ENCODE measurements around the gene PPP1R9B. TPM values are rescaled to one million over a fixed set of nuclear protein-coding genes. Genes with fewer than 3 reads are reported as not detected.

The PPP1R9B gene
- polyA plus RNA-seq, 6 donors from 2014 or later = 0.55 to 3.5 (median 2.3) TPM

DNA sequence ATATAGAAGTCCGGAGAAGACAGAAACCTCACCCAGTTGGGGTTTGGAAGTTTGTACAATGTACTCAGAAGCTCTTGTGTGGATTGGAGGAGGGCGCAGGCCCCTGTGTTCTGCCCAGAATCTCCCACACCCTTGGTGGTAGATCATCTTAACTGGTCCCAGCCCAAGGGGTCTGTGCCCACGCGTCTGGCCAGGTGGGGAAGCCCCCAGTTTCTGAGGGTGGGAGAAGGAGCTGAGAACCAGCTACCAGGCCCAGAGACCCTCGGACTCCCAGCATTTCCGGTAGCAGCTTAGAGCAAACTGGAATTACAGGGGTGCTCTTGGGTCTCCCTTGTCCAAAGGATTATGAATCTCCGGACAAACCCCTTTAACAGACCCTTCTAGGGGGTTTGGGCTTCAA lies 2.3 kb upstream of the PPP1R9B start:
- Mint-ChIP-seq H3K27ac (peak overlapping the region in 3 of 6 donors; percentile 53 to 91 (median 89)), H3K4me3 (peak overlapping the region in 7 of 8 donors; percentile 22 to 96 (median 93)), H3K4me1 (peaks cover 13 to 26% (median 20%) of the 10 kb centered on the region in 3 donors), H3K36me3 (no peaks in the 10 kb centered on the region), H3K9me3 (peaks cover 0 to 2% (median 0%) of the 10 kb centered on the region in 7 donors), H3K27me3 (no peaks in the 10 kb centered on the region)
- DNase-seq = no peak
- no peak for ATAC-seq (ENCODE audit: low read depth in 2 of 2)

DNA sequence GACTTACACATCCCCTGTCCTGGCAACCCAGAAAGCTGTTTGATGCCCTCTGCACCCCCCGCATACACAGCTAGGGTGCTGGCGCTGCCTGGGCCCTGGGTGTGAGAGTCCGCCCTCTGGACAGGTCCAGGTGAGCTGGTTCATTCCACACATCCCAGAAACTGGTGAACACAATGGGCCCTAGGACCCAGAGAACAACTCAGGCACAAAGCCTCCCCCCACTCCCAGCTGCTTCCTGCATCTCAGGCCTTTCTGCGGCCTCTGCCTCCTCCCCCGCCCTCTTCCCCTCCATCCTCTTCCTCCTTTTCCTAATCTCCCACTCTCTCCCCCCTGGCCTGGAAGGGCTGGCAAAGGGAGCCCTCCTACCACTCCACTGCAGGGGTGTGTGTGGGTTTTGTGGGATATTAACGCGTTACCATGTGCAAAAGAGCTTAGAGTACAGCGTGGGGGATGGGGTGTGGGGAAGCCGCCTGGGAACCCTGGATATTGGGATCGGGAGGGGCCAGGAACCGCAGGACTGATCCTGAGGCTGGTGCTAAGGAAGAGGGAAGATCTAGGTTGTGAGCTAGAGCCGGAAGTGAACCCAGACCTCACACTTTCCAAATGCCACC lies 1.6 kb upstream of the PPP1R9B start:
- peak; percentile 9 to 11 for ATAC-seq (ENCODE audit: low read depth in 2 of 2)
- H3K27me3 Mint-ChIP-seq = no peaks in the 10 kb centered on the region
- peaks cover 0 to 2% (median 0%) of the 10 kb centered on the region in 7 donors for H3K9me3 Mint-ChIP-seq
- peak overlapping the region; percentile 86 to 98 (median 96) for H3K4me3 Mint-ChIP-seq
- peaks cover 18 to 29% (median 25%) of the 10 kb centered on the region in 3 donors for H3K4me1 Mint-ChIP-seq
- peak; percentile 67 for DNase-seq
- H3K27ac Mint-ChIP-seq = peak overlapping the region; percentile 8 to 96 (median 86)
- peaks cover 0 to 4% of the 10 kb centered on the region in 2 donors for H3K36me3 Mint-ChIP-seq

DNA sequence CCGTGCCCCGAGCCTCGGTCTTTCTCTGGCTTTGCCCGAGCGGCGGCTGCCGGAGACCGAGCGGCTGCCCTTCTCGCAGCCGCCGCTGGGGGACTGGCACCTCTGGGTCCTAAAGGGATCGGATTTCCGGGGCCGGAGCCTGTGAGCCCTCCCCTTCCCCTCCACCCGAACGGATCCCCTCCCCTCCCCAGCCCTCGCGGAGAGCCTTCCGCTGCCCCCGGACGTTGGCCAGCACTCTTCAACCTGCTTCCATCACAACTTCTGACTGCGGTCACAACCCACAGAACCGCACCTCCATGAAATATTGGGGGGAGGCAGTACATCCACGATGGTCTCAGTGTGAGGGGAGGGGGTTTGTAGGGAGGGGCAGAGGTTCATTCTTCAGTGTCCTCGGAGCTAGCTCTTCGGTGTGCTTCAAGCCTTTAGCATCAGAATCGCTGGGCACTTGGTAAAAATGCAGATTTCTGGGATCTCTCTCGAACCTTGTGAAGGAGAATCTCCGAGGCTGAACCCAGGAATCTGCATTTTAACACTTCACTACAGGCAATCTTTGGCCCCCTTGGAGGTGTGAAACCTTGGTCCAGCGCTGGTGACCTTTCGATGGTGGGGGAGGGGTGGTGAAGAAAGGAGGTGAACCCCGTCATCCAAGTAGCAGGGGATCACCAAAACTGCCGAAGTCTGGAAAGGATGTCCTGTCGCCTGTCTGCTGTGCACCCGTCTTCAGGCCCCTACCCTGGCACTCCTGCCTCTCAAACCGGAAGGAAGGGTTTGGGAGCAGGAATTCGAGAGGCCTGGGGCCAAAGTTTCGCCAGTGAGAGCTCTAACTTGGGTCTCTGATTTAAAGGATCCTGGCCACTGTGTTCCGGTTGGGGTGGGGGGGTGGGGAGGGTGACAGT lies 812 bp upstream of the PPP1R9B start:
- Mint-ChIP-seq H3K36me3 (peaks cover 0 to 10% of the 10 kb centered on the region in 2 donors), H3K4me1 (peaks cover 25 to 36% (median 32%) of the 10 kb centered on the region in 3 donors), H3K27ac (peak overlapping the region; percentile 77 to 96 (median 92)), H3K9me3 (peaks cover 0 to 2% (median 0%) of the 10 kb centered on the region in 7 donors), H3K4me3 (peak overlapping the region; percentile 86 to 98 (median 96)), H3K27me3 (no peaks in the 10 kb centered on the region)
- peak; percentile 87 for DNase-seq
- peak; percentile 47 to 49 for ATAC-seq (ENCODE audit: low read depth in 2 of 2)

DNA sequence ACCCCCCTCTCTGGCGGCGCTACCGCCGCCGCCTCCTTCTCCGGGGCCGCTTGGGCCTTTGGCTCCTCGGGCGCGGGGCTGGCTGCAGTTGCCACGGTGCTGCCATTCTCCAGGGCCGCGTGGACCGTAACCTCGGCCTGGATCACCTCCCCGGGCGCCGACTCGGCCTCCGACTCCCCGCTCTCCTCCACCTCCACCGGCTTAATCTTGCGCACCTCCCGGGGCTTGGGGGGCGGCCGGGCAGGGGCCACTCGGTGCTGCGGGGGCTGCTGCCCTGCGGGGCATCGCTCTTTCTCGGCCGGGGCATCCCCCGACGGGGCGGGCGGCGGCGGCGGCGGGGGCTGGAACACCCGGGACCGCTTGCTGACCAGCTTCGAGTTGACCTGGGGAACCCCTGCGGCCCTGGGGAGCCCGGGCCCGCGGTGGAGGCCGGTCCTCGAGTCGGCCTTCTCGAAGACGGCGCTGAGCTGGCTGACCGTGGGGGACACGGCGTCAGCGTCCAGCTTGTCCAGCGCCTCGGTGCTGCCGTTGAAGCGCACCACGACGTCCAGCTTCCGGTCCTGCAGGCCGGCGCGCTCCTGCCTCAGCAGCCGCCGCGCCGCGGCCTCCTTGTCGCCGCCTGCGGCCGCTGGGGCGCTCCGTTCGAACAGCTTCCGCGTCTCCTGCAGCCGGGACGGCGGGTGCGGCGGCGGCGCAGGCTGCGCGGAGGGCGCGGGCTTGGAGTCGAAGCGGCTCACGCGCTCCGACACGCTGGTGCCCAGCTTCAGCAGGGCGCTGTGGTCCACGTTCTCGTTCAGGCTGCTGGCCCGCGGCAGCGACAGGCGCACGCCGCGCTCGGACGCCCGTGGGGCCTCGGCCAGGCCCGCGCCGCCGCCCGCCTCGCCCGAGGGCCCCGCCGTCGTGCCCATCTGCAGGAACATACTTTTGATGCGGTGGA lies 792 bp downstream of the PPP1R9B start:
- DNase-seq = peak; percentile 66
- peaks cover 40 to 49% (median 47%) of the 10 kb centered on the region in 3 donors for H3K4me1 Mint-ChIP-seq
- peaks cover under 1 to 22% of the 10 kb centered on the region in 2 donors for H3K36me3 Mint-ChIP-seq
- peak overlapping the region in 5 of 6 donors; percentile 93 to 99 (median 97) for H3K27ac Mint-ChIP-seq
- H3K27me3 Mint-ChIP-seq = no peaks in the 10 kb centered on the region
- H3K9me3 Mint-ChIP-seq = peaks cover 0 to 2% (median 0%) of the 10 kb centered on the region in 7 donors
- peak overlapping the region; percentile 86 to 100 (median 95) for H3K4me3 Mint-ChIP-seq
- no peak for ATAC-seq (ENCODE audit: low read depth in 2 of 2)

DNA sequence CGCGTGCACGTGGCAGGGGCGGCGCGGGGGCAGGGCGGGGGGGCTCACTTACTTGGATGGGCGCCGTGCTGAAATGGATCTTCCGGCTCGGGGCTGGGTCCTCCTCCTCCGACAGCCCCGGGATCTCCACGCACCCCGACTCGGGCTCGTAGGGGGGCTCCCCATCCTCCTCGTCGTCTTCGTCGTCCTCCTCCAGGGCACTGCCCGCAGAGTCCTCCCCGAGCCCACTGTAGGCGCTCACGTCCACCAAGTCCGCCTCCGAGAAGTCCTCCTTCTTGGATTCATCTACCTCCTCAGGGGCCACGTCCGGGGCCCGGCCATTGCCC lies 1.4 kb downstream of the PPP1R9B start:
- Mint-ChIP-seq H3K27ac (peak overlapping the region; percentile 93 to 99 (median 97)), H3K27me3 (no peaks in the 10 kb centered on the region), H3K9me3 (peaks cover 0 to 2% (median 0%) of the 10 kb centered on the region in 7 donors), H3K4me3 (peak overlapping the region; percentile 86 to 100 (median 95)), H3K36me3 (peaks cover 7 to 28% of the 10 kb centered on the region in 2 donors), H3K4me1 (peaks cover 47 to 55% (median 47%) of the 10 kb centered on the region in 3 donors)
- DNase-seq (no peak), ATAC-seq (ENCODE audit: low read depth in 2 of 2) (no peak)

DNA sequence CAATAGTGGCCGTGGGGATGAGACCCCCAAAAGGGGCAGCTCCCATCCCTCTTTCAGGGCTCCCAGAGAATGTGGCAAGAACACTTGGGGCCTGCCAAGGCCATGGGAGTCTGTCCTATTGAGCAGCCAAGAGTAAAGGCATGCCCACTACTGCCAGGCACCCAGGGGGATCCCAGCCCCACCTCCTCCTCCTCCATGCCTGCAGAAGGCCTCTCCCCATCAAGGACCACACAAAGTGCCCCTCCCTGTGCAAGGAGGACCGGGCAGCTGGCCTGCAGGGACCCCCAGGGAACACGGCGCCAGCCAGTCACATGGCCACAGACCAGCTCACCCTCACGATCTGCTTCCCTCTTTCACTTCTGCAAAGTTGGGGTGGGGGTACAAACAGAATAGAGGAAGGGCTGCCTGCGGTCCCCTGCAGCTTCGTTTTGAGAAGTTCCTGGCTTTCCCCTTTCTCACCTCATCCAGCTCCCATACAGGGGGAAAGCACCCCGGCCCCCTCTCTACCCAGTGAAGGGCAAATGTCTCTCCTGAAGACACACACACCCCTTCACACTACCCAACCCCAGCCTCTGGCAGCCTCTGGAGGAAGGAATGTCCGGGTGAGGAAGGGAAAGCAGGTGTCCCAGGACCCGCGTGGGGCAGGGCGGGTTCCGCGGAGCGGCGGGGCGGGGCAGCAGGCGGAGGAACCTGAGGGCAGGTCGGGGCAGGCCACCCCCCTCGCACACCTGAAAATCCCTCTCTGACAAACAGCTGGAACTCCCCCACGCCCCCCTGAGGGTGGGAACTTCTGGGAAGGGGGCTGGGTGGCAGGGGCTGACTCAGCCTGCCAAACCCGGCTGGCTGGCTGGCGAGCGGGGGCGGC lies 2.0 kb downstream of the PPP1R9B start:
- peaks cover 12 to 31% of the 10 kb centered on the region in 2 donors for H3K36me3 Mint-ChIP-seq
- H3K4me1 Mint-ChIP-seq = peaks cover 51 to 61% (median 53%) of the 10 kb centered on the region in 3 donors
- H3K4me3 Mint-ChIP-seq = peak overlapping the region; percentile 86 to 100 (median 100)
- H3K27me3 Mint-ChIP-seq = no peaks in the 10 kb centered on the region
- peak overlapping the region; percentile 98 to 99 (median 99) for H3K27ac Mint-ChIP-seq
- DNase-seq (peak; percentile 96), ATAC-seq (ENCODE audit: low read depth in 2 of 2) (peak; percentile 77 to 78)
- H3K9me3 Mint-ChIP-seq = peaks cover 0 to 2% (median 0%) of the 10 kb centered on the region in 7 donors

DNA sequence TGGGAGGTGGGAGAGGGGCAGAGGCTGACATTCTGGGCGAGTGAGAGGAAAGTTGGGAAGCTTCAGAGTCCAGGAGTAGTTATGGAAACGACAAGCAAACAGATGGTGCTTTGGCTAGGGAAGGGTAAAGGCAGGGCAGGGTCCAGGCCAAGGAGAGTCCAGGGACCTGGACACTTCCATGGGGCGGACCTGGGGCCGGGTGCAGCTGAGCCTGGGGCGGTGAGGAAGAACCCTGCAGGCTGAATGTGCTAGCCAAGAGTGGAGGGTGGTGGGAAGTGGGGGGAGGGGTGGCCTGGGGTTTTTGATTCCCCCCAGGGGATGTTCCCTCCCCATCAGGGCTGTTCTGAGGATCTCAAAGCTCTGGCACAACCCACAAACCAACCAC lies 2.6 kb downstream of the PPP1R9B start:
- Mint-ChIP-seq H3K4me3 (peak overlapping the region; percentile 86 to 100 (median 100)), H3K27me3 (no peaks in the 10 kb centered on the region), H3K36me3 (peaks cover 16 to 37% of the 10 kb centered on the region in 2 donors), H3K4me1 (peaks cover 55 to 67% (median 59%) of the 10 kb centered on the region in 3 donors), H3K27ac (peak overlapping the region; percentile 90 to 99 (median 99)), H3K9me3 (peaks cover 0 to 2% (median 0%) of the 10 kb centered on the region in 7 donors)
- no peak for DNase-seq
- no peak for ATAC-seq (ENCODE audit: low read depth in 2 of 2)

DNA sequence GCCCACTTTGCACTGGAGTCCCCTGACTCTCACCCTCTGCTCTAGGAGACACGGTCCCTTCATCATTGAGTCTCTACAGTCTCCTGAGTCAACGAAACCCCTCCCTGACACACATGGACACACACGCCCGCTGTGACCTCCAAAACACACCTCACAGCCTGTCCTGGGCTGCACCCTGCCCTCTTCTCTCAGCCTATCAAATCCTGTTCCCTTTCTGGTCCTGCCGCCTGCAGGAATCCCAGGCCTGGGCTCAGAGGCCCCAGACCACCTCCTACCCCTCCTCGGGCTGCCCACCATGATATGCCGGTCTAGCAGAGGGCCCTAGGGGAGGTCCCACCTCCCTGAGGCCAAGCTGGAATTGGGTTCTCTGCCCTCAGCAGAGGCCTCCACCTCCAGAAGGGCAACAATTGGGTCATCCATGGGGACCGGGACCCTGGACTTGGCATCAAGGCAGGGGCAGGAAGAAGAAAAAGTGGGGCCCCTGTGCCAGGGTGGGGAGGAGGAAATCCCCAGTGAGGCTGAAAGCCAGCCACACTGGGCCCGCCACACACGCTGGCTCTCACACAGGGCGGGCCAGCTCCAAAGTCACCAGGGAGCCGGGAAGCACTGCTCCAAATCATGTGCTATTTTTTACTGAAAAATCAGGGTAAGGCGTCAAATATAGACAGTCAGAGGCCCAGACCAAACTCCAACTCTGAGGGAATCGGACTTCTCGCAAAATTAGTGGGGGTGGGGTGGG lies 3.4 kb downstream of the PPP1R9B start:
- H3K27ac Mint-ChIP-seq = peak overlapping the region; percentile 90 to 99 (median 98)
- DNase-seq (no peak), ATAC-seq (ENCODE audit: low read depth in 2 of 2) (no peak)
- peaks cover 0 to 2% (median 0%) of the 10 kb centered on the region in 7 donors for H3K9me3 Mint-ChIP-seq
- H3K36me3 Mint-ChIP-seq = peaks cover 21 to 44% of the 10 kb centered on the region in 2 donors
- H3K4me3 Mint-ChIP-seq = peak overlapping the region; percentile 86 to 100 (median 100)
- H3K27me3 Mint-ChIP-seq = no peaks in the 10 kb centered on the region
- H3K4me1 Mint-ChIP-seq = peaks cover 59 to 68% (median 60%) of the 10 kb centered on the region in 3 donors

DNA sequence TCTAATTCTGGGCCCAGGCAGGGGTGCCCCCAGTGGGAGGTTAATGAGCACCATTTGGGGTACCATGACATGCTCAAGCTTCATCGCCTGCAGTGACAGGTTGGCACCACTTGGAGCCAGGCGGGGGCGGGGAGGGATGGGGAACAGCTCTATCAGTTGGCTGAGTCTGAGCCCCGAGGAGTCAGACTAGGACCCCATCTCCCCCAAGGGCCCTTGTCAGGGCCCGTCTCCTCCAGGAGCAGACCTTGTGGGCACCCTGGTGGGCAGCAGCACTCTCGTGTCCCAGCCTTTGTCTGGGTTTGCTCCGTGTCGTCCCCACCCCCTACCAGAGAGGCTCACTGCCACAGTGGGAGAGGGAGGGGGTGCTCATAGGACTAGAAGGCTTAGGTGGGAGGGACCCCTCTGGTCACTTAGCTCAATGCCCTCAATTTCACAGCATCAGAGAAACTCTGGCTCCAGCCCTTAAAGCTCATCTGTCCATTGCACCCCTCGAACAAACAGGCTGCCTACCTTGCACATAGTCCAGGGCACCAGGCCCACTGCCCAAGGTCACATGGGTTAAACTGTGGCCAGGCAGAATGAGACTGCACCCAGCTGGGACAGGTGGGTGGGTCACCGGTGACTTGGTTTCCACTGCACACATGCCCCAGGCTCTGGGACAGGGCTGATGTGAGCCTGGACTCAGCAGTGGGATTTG lies 4.1 kb downstream of the PPP1R9B start:
- peaks cover 63 to 68% (median 64%) of the 10 kb centered on the region in 3 donors for H3K4me1 Mint-ChIP-seq
- peak overlapping the region; percentile 86 to 100 (median 100) for H3K4me3 Mint-ChIP-seq
- H3K27ac Mint-ChIP-seq = peak overlapping the region; percentile 90 to 99 (median 98)
- DNase-seq (no peak), ATAC-seq (ENCODE audit: low read depth in 2 of 2) (no peak)
- H3K36me3 Mint-ChIP-seq = peaks cover 21 to 44% of the 10 kb centered on the region in 2 donors
- peaks cover 0 to 2% (median 0%) of the 10 kb centered on the region in 7 donors for H3K9me3 Mint-ChIP-seq
- no peaks in the 10 kb centered on the region for H3K27me3 Mint-ChIP-seq

DNA sequence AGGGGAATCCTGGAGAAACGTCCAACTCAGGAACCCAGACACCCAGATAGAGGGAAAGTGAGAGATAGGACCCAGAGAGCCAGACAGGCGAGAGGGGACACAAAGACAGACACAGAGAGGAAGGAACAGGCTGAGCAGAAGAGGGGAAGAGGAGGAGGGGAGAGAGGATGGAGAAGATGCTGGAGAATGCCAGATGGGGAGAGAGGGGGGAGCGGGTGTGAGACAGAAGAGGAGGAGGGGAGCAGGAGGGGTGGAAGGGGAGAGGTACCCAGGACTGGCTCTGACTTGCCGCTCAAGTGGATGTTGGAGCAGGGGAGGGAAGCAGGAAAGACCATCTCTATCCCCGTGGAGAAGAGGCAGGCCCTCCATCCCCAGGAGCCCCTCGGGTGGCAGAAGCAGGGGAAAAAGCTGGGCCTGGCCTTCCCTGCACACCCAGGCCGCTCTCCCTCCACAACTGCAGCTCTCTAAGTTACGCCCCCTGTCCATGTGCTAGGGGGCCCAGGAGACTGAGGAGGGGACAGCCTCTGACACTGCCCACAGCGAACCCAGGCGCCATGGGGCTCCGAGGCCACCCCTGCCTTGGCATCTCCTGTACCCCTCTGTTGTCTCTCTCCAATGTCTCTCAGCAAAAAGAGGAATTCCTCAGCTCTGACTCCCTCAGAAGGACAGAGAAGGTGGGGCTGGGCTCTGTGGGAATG lies 4.8 kb downstream of the PPP1R9B start:
- Mint-ChIP-seq H3K27ac (peak overlapping the region in 5 of 6 donors; percentile 74 to 99 (median 94)), H3K4me1 (peaks cover 70 to 74% (median 71%) of the 10 kb centered on the region in 3 donors), H3K9me3 (no peaks in the 10 kb centered on the region), H3K36me3 (peaks cover 21 to 44% of the 10 kb centered on the region in 2 donors), H3K4me3 (peak overlapping the region; percentile 86 to 100 (median 100)), H3K27me3 (no peaks in the 10 kb centered on the region)
- ATAC-seq (ENCODE audit: low read depth in 2 of 2) = no peak
- no peak for DNase-seq
